Stimulated activated naive CD8-positive, alpha-beta T cell treated with anti-CD3 and anti-CD28 coated beads, Interleukin-15, Interleukin-2, amounts not matched to agents 100 U/mL and 50 U/mL, for 24 hours (primary cell): ENCODE data around the gene SNRPN.
"Not testable (repeated sequence)": the region's sequence is repeated elsewhere in the genome, so short reads cannot be mapped to it uniquely, and the experiment has no call there.

Source experiments
- ATAC-seq: fragments of 150-1000 bp; cut with Tn5 transposase; one replicate; pipeline ENCODE4 v1.10.0; 2021
- DNase-seq: peaks from one replicate; pipeline ENCODE4 v3.0.0; 2021

Gene SNRPN

DNA sequence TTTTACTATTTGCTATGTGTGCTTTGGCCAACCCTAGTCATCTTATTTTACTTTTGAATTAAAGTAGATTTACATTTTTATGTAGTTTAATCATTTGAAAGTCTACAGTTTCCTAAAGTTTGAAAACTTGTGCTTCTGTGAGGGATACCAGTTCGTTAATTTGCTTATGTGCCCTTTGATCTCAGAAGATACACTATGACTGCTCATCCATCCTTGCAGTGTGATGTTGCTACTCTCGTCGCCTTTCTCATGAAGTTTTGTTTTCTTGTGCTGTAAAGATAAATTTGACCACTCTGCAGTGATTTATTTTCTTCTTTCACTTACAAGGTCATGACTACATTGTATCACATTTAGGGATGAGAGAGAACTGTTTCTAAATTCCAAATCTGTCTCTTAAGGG lies 16.3 kb downstream of the SNRPN start:
- no peak for DNase-seq
- no peak for ATAC-seq

DNA sequence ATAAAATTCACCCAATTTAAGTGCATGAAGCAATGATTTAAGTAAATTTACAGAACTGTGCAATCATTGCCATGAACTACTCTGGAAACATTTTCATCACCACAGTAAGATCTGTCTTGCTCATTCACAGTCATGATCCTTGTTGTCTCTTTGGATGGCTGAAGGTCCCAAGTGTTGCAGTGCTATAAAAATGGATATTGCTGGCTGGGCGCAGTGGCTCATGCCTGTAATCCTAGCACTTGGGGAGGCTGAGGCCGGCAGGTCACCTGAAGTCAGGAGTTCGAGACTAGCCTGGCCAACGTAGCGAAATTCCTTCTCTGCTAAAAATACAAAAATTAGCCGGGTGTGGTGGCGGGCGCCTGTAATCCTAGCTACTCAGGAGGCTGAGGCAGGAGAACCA lies 17.0 kb downstream of the SNRPN start:
- DNase-seq: no peak
- ATAC-seq: no peak

- ATAC-seq, DNase-seq: not testable (repeated sequence)
Measured at GRCh38 chr15:24972707-24973106, 17.9 kb downstream of the SNRPN start.

- ATAC-seq (no peak), DNase-seq (no peak)
Measured at GRCh38 chr15:24976932-24977331, 22.1 kb downstream of the SNRPN start.

DNA sequence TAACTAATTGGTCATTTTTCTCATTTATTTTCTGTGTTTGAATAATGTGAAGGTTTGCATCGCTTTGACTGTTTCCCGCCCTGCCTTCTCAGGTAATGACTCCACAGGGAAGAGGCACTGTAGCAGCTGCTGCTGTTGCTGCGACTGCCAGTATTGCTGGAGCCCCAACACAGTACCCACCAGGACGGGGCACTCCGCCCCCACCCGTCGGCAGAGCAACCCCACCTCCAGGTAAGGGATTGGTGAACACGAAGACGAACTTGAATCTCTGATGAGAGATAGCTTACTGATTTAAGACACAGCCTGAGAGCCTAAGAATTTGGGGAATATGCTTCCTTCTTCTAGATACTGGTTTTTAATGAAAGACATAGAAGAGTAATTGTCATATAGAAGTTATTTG lies 22.9 kb downstream of the SNRPN start:
- DNase-seq: no peak
- ATAC-seq: no peak

- no peak for ATAC-seq
- no peak for DNase-seq
Measured at GRCh38 chr15:24985224-24985623, 30.4 kb downstream of the SNRPN start.

DNA sequence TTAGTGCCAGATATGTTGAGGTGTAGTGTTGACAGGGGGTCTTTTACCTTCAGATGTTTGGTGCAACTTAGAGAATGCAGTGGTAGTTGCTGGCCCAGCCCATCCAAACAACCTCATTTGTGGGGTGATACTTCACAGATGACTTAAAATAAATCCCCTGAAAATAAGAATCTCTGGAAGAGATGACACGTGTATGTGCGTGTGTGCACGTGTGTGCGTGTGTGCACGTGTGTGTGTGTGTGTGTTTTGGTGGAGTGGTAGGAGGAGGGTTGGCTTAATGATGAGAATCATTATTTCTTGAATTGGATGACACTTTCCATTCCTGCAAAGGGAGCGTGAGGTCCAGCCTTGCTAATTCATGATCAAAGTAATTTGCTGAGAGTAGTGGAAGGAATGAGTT lies 31.9 kb downstream of the SNRPN start:
- no peak for DNase-seq
- no peak for ATAC-seq

GRCh38 chr15:25019434-25019833 lies 64.6 kb downstream of the SNRPN start:
- no peak for ATAC-seq
- no peak for DNase-seq

DNA sequence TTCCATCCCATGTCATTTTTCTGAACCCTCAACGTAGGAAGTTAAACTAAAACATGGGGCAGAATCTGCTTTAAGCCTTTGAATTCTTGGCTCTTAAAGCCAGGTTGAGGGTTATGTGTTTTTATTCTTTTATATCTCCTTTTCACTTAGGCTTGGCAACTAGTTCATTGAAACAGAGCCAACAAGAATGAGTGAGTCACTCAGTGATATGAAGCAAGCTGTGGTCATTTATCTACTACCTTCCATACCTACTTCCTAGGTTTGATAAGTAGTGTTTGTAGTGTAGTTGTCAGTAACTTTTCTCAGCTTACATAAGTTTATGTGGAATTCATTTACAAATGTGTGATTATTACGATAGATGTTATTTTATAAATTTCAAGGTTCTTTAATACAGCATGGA lies 67.4 kb downstream of the SNRPN start:
- ATAC-seq (no peak), DNase-seq (no peak)
